GM15510 (cell line): ENCODE results near the gene SPIRE1.

ENCODE experiments used
- POLR2A ChIP-seq: IDR thresholded peaks from 3 replicates; pipeline ENCODE4 v1.6.1; 2011; ENCODE audit warnings: borderline replicate concordance; ENCODE audit not compliant: insufficient read length; ENCODE audit errors: extremely low read depth

The SPIRE1 gene

GRCh38 chr18:12554796-12555388 lies 103.0 kb downstream of the SPIRE1 start:
- no peak for TF ChIP-seq POLR2A

GRCh38 chr18:12552879-12553242 lies 105.0 kb downstream of the SPIRE1 start:
- TF ChIP-seq POLR2A, result no peak

GRCh38 chr18:12543697-12544096 lies 114.2 kb downstream of the SPIRE1 start:
- TF ChIP-seq POLR2A, result no peak

DNA sequence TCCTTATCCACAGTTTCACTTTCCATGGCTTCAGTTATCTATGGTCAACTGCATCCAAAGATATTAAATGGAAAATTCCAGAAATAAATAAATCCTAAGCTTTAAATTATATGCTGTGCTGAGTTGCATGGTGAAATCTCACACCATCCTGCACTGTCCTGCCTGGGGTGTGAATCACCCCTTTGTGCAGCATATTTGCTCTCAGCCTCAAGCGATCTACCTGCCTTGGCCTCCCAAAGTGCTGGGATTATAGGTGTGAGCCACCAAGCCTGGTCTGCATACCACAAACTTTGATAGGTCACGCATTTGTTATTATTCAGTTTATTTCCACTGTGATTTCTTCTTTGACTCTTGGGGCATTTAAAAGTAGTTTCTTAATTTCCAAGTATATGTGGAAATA lies 117.2 kb downstream of the SPIRE1 start:
- TF ChIP-seq POLR2A, result no peak

DNA sequence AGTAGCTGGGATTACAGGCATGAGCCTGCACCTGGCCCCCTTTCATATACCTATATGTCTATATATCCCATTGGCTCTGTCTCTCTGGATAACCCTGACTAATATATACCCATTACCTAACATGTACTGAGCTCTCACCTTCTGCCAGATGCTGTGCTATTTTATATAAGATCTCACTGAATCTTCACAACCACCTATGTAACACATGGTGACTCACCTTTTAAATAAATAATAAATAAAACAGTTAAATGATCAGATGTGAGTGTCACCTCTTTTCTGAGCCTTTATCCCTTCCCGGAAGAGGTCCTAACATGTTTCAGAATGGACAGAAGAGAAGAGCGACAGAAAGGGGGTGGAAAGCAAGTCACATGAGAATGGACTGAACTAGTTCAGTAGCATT lies 123.1 kb downstream of the SPIRE1 start:
- no peak for TF ChIP-seq POLR2A

DNA sequence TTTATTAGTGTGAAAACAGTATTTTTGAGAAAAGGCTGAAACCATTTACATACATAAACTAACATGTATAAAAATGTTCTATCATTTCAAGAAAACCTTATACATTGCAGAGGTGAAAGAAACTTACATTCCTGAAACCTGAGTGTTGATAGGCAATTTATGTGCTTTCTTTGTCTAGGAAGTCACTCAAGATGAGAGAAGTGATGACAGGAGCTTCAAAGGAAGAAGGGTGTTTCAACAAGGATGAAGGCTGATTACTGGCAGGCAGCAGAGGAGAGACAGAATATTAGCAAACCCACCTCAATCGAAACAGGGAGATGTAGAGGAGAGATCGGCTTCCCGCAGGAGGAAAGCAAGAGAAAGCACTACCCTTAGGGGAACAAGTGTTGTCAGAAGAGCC lies 125.2 kb downstream of the SPIRE1 start:
- TF ChIP-seq POLR2A, result no peak

GRCh38 chr18:12531749-12532148 lies 126.2 kb downstream of the SPIRE1 start:
- no peak for TF ChIP-seq POLR2A

DNA sequence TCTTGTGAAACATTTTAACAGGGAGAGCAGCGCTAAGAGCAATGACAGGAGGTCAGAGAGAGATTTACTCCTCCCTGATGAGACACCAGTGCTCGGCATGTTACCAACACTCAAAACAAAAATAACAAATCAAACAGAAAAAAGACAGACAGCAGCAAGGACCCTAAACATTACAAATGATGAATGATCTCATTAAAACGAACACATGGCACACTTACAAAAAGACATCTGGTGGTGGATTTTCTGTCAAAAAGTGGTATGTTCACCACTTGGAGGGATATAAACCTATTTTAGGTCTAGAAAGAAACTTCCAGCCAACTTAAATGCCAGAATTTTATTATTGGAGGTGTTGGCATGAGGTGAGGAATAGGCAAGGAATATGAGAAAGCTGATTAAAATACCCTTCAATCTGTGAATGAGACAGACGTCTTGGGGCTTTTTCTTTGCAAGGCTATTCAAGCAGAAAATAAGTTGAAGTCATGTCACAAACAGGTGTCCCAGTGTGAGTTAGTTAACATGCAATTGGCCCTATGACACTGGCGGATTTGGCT lies 137.4 kb downstream of the SPIRE1 start:
- no peak for TF ChIP-seq POLR2A

- TF ChIP-seq POLR2A, result no peak
Measured at GRCh38 chr18:12518832-12519531, 138.9 kb downstream of the SPIRE1 start.

DNA sequence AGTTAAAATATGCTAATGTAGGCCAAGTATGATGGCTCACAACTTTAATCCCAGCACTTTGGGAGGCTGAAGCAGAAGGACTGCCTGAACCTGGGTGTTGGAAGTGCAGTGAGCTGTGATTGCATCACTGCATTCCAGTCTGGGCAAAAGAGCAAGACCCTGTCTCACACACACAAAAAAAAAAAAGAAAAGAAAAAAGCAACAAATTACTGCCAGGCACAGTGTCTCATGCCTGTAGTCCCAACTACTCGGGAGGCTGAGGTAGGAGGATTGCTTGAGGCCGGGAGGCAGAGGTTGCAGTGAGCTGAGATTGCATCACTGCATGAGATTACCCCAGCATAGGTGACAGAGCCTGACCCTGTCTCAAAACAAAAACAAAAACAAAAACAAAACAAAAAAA lies 139.6 kb downstream of the SPIRE1 start:
- no peak for TF ChIP-seq POLR2A

- no peak for TF ChIP-seq POLR2A
Measured at GRCh38 chr18:12517142-12517825, 140.6 kb downstream of the SPIRE1 start.

DNA sequence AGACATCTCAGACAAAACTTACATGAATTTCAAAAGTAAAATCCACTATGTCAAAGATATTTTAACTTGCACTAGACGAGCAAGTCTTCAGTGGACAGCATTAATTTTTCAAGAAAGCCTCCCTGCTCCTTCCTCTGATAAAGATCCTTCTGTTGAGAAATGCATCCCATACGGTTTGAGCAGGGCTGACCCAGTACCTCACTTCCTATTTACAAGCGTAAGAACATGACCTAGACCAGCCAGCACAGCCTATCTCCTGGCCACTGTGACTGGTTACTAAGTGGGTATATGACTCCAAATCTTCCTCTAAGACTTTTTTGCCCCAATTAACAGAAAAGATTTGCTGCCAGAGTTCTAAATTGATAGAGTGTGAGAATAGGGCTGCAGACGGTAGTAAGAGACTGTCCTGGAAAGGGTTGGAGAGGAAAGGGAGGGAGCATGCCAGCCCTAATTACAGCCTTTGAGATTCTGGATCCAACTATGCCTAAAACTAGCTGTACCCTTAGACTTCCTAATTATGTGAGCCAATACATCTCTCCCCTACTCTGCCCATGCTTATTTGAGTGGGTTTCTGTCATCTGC lies 141.8 kb downstream of the SPIRE1 start:
- no peak for TF ChIP-seq POLR2A

GRCh38 chr18:12515550-12515949 lies 142.4 kb downstream of the SPIRE1 start:
- no peak for TF ChIP-seq POLR2A

DNA sequence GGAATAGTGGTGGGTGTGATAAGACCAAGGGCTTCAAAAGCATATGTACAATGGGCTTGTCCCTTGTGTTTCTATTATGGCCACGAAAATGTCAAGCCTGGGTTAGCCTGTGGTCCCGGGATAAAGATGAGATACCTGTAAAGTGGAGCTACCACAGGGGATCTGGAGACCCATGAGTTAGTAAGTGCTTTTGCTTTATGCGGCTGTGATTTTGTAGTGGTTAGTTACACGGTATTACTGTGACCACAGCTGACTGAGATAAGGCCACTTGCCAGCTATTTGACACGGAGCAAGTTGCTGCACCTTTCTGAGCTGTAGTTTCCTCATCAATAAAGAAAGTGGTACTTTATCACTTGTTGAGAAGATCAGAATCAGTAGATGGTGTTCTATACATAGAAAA lies 150.9 kb downstream of the SPIRE1 start:
- TF ChIP-seq POLR2A, result no peak

DNA sequence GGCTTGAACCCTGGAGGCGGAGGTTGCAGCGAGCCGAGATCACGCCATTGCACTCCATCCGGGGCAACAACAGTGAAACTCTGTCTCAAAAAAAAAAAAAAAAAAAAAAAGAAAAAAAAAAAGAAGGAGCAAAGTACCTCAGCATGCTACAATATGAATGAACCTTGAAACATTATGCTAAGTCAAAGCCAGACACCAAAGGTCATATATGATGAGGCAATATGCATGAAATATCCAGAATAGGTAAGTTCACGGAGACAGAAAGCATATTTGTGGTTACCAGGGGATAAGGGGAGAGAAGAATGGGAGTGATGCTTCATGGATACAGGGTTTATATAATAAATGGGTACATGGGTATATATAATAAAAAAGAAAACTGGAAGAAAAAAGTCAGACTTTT lies 156.9 kb downstream of the SPIRE1 start:
- TF ChIP-seq POLR2A, result no peak
